Measurements from ENCODE around the gene PSMD6. TPM values are rescaled to one million over a fixed set of nuclear protein-coding genes. Genes with fewer than 3 reads are reported as not detected.

PSMD6 gene
- total RNA-seq, 1 experiment from 2014 or later, result 76.1 TPM

- Histone ChIP-seq H3K36me3 (peaks cover 40% of the 10 kb centered on the region), H3K27ac (no peak overlapping the region), H3K27me3 (no peaks in the 10 kb centered on the region), H3K9me3 (replicated peaks) (no peaks in the 10 kb centered on the region), H3K4me1 (no peaks in the 10 kb centered on the region), H3K4me3 (no peak overlapping the region)
- no peak for DNase-seq
Observed at GRCh38 chr3:64009528-64009927, 13.8 kb downstream of the PSMD6 start.

GRCh38 chr3:64008487-64009351 is 14.6 kb downstream of the PSMD6 start:
- H3K4me3 ChIP-seq, result no peak overlapping the region
- H3K27me3 ChIP-seq, result no peaks in the 10 kb centered on the region
- H3K27ac ChIP-seq, result no peak overlapping the region
- H3K36me3 ChIP-seq, result peaks cover 40% of the 10 kb centered on the region
- no peak for DNase-seq
- no peaks in the 10 kb centered on the region for H3K9me3 ChIP-seq (replicated peaks)
- H3K4me1 ChIP-seq, result no peaks in the 10 kb centered on the region

- Histone ChIP-seq H3K27ac (no peak overlapping the region), H3K27me3 (no peaks in the 10 kb centered on the region), H3K4me3 (no peak overlapping the region), H3K9me3 (replicated peaks) (no peaks in the 10 kb centered on the region), H3K4me1 (no peaks in the 10 kb centered on the region), H3K36me3 (peaks cover 37% of the 10 kb centered on the region)
- no peak for DNase-seq
Observed at GRCh38 chr3:64008017-64008416, 15.3 kb downstream of the PSMD6 start.

GRCh38 chr3:64003589-64003988 is 19.7 kb downstream of the PSMD6 start:
- Histone ChIP-seq H3K27ac (no peak overlapping the region), H3K9me3 (replicated peaks) (no peaks in the 10 kb centered on the region), H3K36me3 (peaks cover 7% of the 10 kb centered on the region), H3K4me1 (no peaks in the 10 kb centered on the region), H3K4me3 (no peak overlapping the region), H3K27me3 (no peaks in the 10 kb centered on the region)
- DNase-seq, result no peak

GRCh38 chr3:64002233-64002632 is 21.1 kb downstream of the PSMD6 start:
- Histone ChIP-seq H3K27me3 (no peaks in the 10 kb centered on the region), H3K27ac (no peak overlapping the region), H3K36me3 (no peaks in the 10 kb centered on the region; the same call in 1 of the 2 replicates), H3K4me1 (no peaks in the 10 kb centered on the region), H3K9me3 (replicated peaks) (no peaks in the 10 kb centered on the region), H3K4me3 (no peak overlapping the region)
- DNase-seq, result no peak

- DNase-seq, result peak in 1 of 2 experiments; percentile 6
Observed at GRCh38 chr3:64000453-64001055, 22.7 kb downstream of the PSMD6 start.

GRCh38 chr3:63998852-63999754 is 24.2 kb downstream of the PSMD6 start:
- Histone ChIP-seq H3K9me3 (replicated peaks) (no peaks in the 10 kb centered on the region), H3K27ac (no peak overlapping the region), H3K36me3 (no peaks in the 10 kb centered on the region), H3K4me3 (no peak overlapping the region), H3K27me3 (no peaks in the 10 kb centered on the region), H3K4me1 (no peaks in the 10 kb centered on the region)
- no peak for DNase-seq

More at GRCh38 chr3:64000453-64001055, 22.7 kb downstream of the PSMD6 start:
- no peak overlapping the region for H3K4me3 ChIP-seq
- H3K27ac ChIP-seq, result no peak overlapping the region
- no peaks in the 10 kb centered on the region for H3K36me3 ChIP-seq
- no peaks in the 10 kb centered on the region for H3K9me3 ChIP-seq (replicated peaks)
- no peaks in the 10 kb centered on the region for H3K4me1 ChIP-seq
- H3K27me3 ChIP-seq, result no peaks in the 10 kb centered on the region

- no peaks in the 10 kb centered on the region for H3K27me3 ChIP-seq
- no peaks in the 10 kb centered on the region for H3K9me3 ChIP-seq (replicated peaks)
- no peak overlapping the region for H3K27ac ChIP-seq
- no peaks in the 10 kb centered on the region for H3K4me1 ChIP-seq
- H3K4me3 ChIP-seq, result no peak overlapping the region
- no peaks in the 10 kb centered on the region for H3K36me3 ChIP-seq
- no peak for DNase-seq
Observed at GRCh38 chr3:63995086-63995485, 28.2 kb downstream of the PSMD6 start.

- H3K27ac ChIP-seq, result no peak overlapping the region
- no peaks in the 10 kb centered on the region for H3K4me1 ChIP-seq
- no peak overlapping the region for H3K4me3 ChIP-seq
- no peaks in the 10 kb centered on the region for H3K36me3 ChIP-seq
- peak; percentile 32 to 65 for DNase-seq
- H3K27me3 ChIP-seq, result no peaks in the 10 kb centered on the region
- H3K9me3 ChIP-seq (replicated peaks), result no peaks in the 10 kb centered on the region
Observed at GRCh38 chr3:63993653-63994079, 29.6 kb downstream of the PSMD6 start.

- no peaks in the 10 kb centered on the region for H3K4me1 ChIP-seq
- DNase-seq, result no peak
- H3K27ac ChIP-seq, result no peak overlapping the region
- no peak overlapping the region for H3K4me3 ChIP-seq
- H3K27me3 ChIP-seq, result no peaks in the 10 kb centered on the region
- 0 out of 2 replicates have a peak, but pooled peaks cover 2% of the 10 kb centered on the region for H3K36me3 ChIP-seq
- no peaks in the 10 kb centered on the region for H3K9me3 ChIP-seq (replicated peaks)
Observed at GRCh38 chr3:63992516-63993209, 30.6 kb downstream of the PSMD6 start.

GRCh38 chr3:63991666-63992065 is 31.6 kb downstream of the PSMD6 start:
- Histone ChIP-seq H3K36me3 (0 out of 2 replicates have a peak, but pooled peaks cover 2% of the 10 kb centered on the region), H3K4me3 (no peak overlapping the region), H3K27me3 (no peaks in the 10 kb centered on the region), H3K27ac (no peak overlapping the region), H3K4me1 (no peaks in the 10 kb centered on the region), H3K9me3 (replicated peaks) (no peaks in the 10 kb centered on the region)
- DNase-seq, result no peak

- Histone ChIP-seq H3K4me3 (no peak overlapping the region), H3K36me3 (0 out of 2 replicates have a peak, but pooled peaks cover 2% of the 10 kb centered on the region)
Observed at GRCh38 chr3:63990733-63991132, 32.6 kb downstream of the PSMD6 start.

GRCh38 chr3:63990204-63990603 is 33.1 kb downstream of the PSMD6 start:
- Histone ChIP-seq H3K27ac (no peak overlapping the region), H3K9me3 (replicated peaks) (no peaks in the 10 kb centered on the region), H3K27me3 (no peaks in the 10 kb centered on the region), H3K4me1 (no peaks in the 10 kb centered on the region), H3K4me3 (no peak overlapping the region), H3K36me3 (0 out of 2 replicates have a peak, but pooled peaks cover 2% of the 10 kb centered on the region)
- no peak for DNase-seq

More at GRCh38 chr3:63990733-63991132, 32.6 kb downstream of the PSMD6 start:
- H3K4me1 ChIP-seq, result no peaks in the 10 kb centered on the region
- H3K9me3 ChIP-seq (replicated peaks), result no peaks in the 10 kb centered on the region
- no peak overlapping the region for H3K27ac ChIP-seq
- H3K27me3 ChIP-seq, result no peaks in the 10 kb centered on the region
- DNase-seq, result no peak

- H3K27me3 ChIP-seq, result no peaks in the 10 kb centered on the region
- DNase-seq, result no peak
- H3K4me3 ChIP-seq, result no peak overlapping the region
- no peaks in the 10 kb centered on the region for H3K4me1 ChIP-seq
- H3K36me3 ChIP-seq, result 0 out of 2 replicates have a peak, but pooled peaks cover 2% of the 10 kb centered on the region
- H3K27ac ChIP-seq, result no peak overlapping the region
- H3K9me3 ChIP-seq (replicated peaks), result no peaks in the 10 kb centered on the region
Observed at GRCh38 chr3:63988943-63989342, 34.4 kb downstream of the PSMD6 start.

Data from SJCRH30 (cell line).